HEK293 (cell line): ENCODE data around the gene KIAA1328.
"Not testable (repeated sequence)": the region's sequence is repeated elsewhere in the genome, so short reads cannot be mapped to it uniquely, and the experiment has no call there.

Experiments
- ATF2 ChIP-seq: fragments of 450-650 bp; formaldehyde crosslinking; IDR thresholded peaks from 2 replicates; pipeline ENCODE4 v1.5.1; 2016; ENCODE audit warnings: missing biosample characterization, missing genetic modification characterization, low read depth
- CTCF ChIP-seq: fragments of 450-650 bp; formaldehyde crosslinking; IDR thresholded peaks from 2 replicates; pipeline ENCODE4 v1.5.1; 2016; ENCODE audit warnings: missing biosample characterization, missing genetic modification characterization
- HOXA7 ChIP-seq: sonication (generic); formaldehyde crosslinking; IDR thresholded peaks from 2 replicates; pipeline ENCODE4 v1.8.1; 2022; ENCODE audit warnings: missing genetic modification reagents, borderline replicate concordance
- IKZF3 ChIP-seq: fragments of 450-650 bp; IDR thresholded peaks from 2 replicates; pipeline ENCODE4 v1.5.0; 2018; ENCODE audit warnings: missing biosample characterization, mild to moderate bottlenecking, missing genetic modification characterization, moderate library complexity
- OSR2 ChIP-seq: fragments of 450-650 bp; formaldehyde crosslinking; IDR thresholded peaks from 2 replicates; pipeline ENCODE4 v1.5.1; 2016; ENCODE audit warnings: missing biosample characterization, missing genetic modification characterization
- REST ChIP-seq: fragments of 450-650 bp; formaldehyde crosslinking; IDR thresholded peaks from 2 replicates; pipeline ENCODE4 v1.5.1; 2016; ENCODE audit warnings: missing biosample characterization, missing genetic modification characterization
- TCF7L2 ChIP-seq: IDR thresholded peaks from 2 replicates; pipeline ENCODE4 v1.6.1; 2011; ENCODE audit warnings: low read depth, mild to moderate bottlenecking, inconsistent platforms, low read length, moderate library complexity, borderline replicate concordance
- ZBTB1 ChIP-seq: fragments of 450-650 bp; formaldehyde crosslinking; IDR thresholded peaks from 2 replicates; pipeline ENCODE4 v1.5.1; 2016; ENCODE audit warnings: missing biosample characterization, missing genetic modification characterization
- ZBTB10 ChIP-seq: fragments of 450-650 bp; formaldehyde crosslinking; IDR thresholded peaks from 2 replicates; pipeline ENCODE4 v1.5.1; 2016; ENCODE audit warnings: missing biosample characterization, missing genetic modification characterization
- ZBTB8A ChIP-seq: fragments of 450-650 bp; formaldehyde crosslinking; IDR thresholded peaks from 2 replicates; pipeline ENCODE4 v1.5.1; 2016; ENCODE audit warnings: missing biosample characterization, missing genetic modification characterization
- ZFHX2 ChIP-seq: fragments of 450-650 bp; formaldehyde crosslinking; conservative IDR thresholded peaks from 2 replicates; pipeline ENCODE4 v1.5.1; 2016; ENCODE audit warnings: missing biosample characterization, missing genetic modification characterization
- ZNF558 ChIP-seq: fragments of 450-650 bp; formaldehyde crosslinking; IDR thresholded peaks from 2 replicates; pipeline ENCODE4 v1.5.1; 2016; ENCODE audit warnings: missing biosample characterization, missing genetic modification characterization

- TF ChIP-seq ZBTB10 (tag by site-specific recombination); REST; ZBTB8A (tag by site-specific recombination); HOXA7 (CRISPR knock-in tag); ATF2 (tag by site-specific recombination); ZBTB1; OSR2; ZFHX2 (tag by site-specific recombination); TCF7L2; CTCF (tag by site-specific recombination); ZNF558 (tag by site-specific recombination); IKZF3 (tag by site-specific recombination): not testable (repeated sequence)
These were observed 44.9 kb downstream of the KIAA1328 start for GRCh38 chr18:36873826-36874225.
